ENCODE measurements around the gene PSMD4.

The PSMD4 gene

GRCh38 chr1:151311011-151311410 is 56.5 kb downstream of the PSMD4 start:
- no peak for DNase-seq

- DNase-seq, result peak; percentile 67 to 70
These were observed 57.2 kb downstream of the PSMD4 start for GRCh38 chr1:151311589-151312331.

DNA sequence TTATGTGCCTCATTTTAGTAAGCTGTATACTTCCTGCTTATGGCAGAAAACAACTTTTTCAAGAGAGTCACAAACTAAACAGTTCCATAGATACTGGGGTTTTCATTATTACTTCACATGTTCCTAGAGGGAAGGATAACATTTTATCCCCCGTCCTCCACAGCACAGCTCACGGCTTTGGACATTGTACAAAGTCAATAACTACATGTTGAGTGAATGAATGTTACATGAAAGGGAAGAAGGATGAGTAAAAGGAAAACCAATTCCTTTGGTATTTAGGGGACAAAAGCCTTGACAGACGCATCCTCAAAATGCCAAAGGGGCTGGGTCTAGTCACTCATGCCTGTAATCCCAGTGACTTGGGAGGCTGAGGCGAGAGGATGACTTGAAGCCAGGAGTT is 57.9 kb downstream of the PSMD4 start:
- DNase-seq, result no peak

DNA sequence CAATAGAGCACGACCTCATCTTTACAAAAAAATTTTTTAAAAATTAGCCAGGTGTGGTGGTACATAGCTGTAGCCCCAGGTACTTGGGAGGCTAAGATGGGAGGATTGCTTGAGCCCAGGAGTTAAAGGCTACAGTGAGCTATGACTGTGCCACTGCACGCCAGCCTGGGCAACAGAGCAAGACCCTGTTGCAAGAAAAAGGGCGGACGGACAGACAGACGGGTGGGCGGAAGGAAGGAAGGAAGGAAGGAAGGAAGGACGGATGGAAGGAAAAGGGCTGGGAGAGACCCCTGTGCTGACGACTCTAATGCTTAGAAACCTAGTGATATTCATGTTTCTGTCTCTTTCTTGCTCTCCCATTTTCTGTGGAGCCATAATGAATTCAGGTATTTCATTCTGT is 58.3 kb downstream of the PSMD4 start:
- DNase-seq, result no peak

DNA sequence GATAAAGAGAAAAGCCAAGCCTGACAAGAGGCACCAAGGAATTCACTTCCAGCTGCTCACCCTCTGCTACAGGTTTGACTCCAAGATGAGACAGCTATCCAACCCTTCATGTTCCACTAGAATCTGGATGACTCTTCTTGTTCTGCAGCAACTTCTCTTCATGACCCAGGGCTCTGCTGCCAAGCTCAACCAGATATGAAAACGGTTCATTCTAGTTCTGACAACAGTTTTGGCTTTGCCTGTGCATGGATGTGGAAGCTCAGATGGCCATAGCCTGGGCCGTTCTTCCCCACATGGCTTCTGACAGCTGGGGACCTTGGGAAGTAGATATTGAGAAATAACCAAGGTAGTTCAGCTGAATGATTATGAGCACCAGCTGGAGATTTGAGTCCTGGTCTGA is 59.0 kb downstream of the PSMD4 start:
- DNase-seq, result no peak

- no peak for DNase-seq
These were observed 59.8 kb downstream of the PSMD4 start for GRCh38 chr1:151314137-151314875.

DNA sequence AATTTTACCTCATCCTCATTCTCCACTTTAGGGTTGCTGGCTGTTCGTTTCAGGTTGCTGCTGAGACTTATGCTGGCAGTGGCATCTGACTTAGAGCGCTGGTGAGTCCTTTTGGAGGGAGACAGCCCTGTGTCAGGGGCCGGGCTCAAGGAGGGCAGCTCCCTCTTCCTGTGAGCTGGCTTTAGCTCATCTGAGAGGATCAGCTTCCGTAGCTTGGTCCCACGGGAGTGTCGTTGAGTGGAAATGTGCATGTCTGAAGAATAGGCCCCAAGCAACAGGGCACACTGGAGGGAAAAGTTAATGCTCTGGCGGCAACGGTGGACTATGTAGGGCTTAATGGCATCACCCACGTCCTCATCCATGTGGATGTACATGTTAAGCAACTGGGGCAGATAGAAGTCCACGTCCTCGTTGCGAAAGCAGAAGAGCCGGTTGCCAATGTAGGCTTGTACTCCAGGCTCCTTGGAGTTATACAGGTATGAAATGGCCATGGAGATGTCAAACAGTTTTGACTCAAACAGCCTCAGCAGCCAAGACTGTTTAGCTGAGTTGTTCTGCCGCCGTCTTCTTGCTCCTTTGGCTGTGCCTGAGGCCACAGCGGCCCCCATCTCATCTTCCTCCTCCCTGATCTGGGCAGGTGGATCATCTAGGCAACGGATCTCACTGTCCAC is 61.2 kb downstream of the PSMD4 start:
- no peak for DNase-seq

Data from stimulated activated CD4-positive, alpha-beta T cell treated with anti-CD3 and anti-CD28 coated beads, Interleukin-2, amount 100 ng/mL, for 48 hours (primary cell).